ENCODE data around the gene FOXRED2. TPM values are rescaled to one million over a fixed set of nuclear protein-coding genes. Genes with fewer than 3 reads are reported as not detected.

FOXRED2 gene
- total and polyA plus RNA-seq, 2 of the 4 experiments (the other 2 are of a cell fraction): 1.6 to 4.0 TPM

DNA sequence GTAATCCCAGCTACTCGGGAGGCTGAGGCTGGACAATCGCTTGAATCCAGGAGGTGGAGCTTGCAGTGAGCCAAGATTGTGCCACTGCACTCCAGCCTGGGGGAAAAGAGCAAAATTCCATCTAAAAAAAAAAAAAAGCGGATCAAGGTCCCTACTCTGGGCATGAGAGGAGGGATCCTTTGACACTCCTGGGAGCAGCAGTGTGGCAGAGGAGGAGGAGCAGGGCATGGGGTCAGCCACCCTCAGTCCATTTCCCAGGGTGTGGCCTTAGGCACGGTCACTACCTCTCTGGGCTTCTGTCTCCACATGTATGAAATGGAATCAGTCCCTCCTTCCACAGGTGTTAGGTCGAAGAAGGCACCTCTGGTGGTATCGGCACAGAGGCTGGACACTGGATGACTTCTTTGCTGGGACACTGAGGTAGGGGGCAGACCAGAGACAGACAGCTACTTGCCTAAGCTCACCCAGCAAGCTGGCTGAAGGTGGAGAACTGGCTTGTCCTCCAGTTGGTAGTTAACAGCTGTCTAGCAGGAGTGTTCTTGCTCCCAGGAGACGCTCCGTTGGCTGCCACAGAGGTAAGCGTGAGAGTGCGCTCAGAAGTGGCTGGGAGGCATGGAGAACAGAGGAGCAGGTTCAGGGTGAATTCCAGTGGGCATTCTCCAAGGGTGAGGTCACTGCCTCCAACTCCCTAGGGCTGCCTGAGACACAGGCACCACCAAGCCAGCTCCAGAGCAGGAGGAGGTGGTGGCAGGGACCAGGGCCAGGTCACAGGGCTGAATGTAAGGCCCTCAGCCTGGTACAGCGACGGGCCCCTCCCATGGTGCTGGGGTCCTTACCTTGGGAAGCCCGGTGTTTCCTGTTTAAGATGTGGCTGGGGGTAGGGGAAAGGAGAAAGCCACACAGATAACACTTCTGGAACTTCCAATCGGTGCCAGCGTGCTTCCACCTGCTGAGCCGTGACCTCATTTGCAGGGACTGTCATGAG is 44.9 kb downstream of the FOXRED2 start:
- H2AFZ ChIP-seq (replicated peaks; ENCODE audit: low read length, poor library complexity): peak overlapping the region; percentile 70
- H3K56ac ChIP-seq (ENCODE audit: extremely low read depth, insufficient read depth, low read length): peak overlapping the region; percentile 80
- in situ Hi-C loops (cut with MboI; ENCODE audit: low sequenced_read_pairs): no loop called here
- peak overlapping the region; percentile 97 for H2AK9ac ChIP-seq (replicated peaks; ENCODE audit: low read depth, low read length, poor library complexity)
- H3K4me1 ChIP-seq (ENCODE audit: control insufficient read depth, insufficient read depth, low read length): peaks cover 35% of the 10 kb centered on the region
- intact Hi-C loops (cut with micrococcal nuclease): no loop called here
- peak; percentile 74 for ATAC-seq (ENCODE audit: low read depth)
- H2AK5ac ChIP-seq (ENCODE audit: low read depth, low read length): peak overlapping the region; percentile 100
- H3K4me3 ChIP-seq (ENCODE audit: insufficient read depth, low read depth, low read length): no peak overlapping the region
- H3K27ac ChIP-seq (ENCODE audit: insufficient read depth, low read length): peak overlapping the region; percentile 24
- peak overlapping the region; percentile 73 for H2BK5ac ChIP-seq (ENCODE audit: low read depth, low read length, poor library complexity, severe bottlenecking)
- peak; percentile 94 for DNase-seq
- H3K23ac ChIP-seq (ENCODE audit: low read depth, low read length): peak overlapping the region; percentile 89; the same call in 1 of the 2 replicates
- H4K8ac ChIP-seq (ENCODE audit: low read depth in 2 of 2, low read length in 2 of 2): peak overlapping the region; percentile 14 to 95
- H3K4me2 ChIP-seq (ENCODE audit: low read depth, low read length): no peak overlapping the region
- peak overlapping the region; percentile 99 for H4K91ac ChIP-seq (ENCODE audit: insufficient read depth, low read depth, low read length)
- H4K5ac ChIP-seq (ENCODE audit: low read depth, low read length): peak overlapping the region; percentile 55
- dilution Hi-C loops (cut with HindIII; ENCODE audit: low sequenced_read_pairs, unreplicated experiment): no loop called here
- peak overlapping the region; percentile 99 for H2BK20ac ChIP-seq (ENCODE audit: low read depth, low read length)
- H3K27me3 ChIP-seq (ENCODE audit: control insufficient read depth, insufficient read depth, low read length): no peaks in the 10 kb centered on the region
- ChIA-PET POLR2A (ENCODE audit: unreplicated experiment) (interaction anchor here (0.5 to 0.6 kb wide), 2 partner anchors 74 to 78 kb away, joined by 3 to 7 read pairs; partner anchors contain the start of gene MYH9), CTCF (no interaction called here)
- H4K20me1 ChIP-seq (ENCODE audit: insufficient read depth, low read length): no peaks in the 10 kb centered on the region; the same call in 1 of the 2 replicates
- H3K4ac ChIP-seq (ENCODE audit: low read depth, low read length): peak overlapping the region; percentile 97
- peaks cover 8 to 55% of the 10 kb centered on the region in 2 experiments; a peak in 3 of 4 replicates for H3K79me1 ChIP-seq (ENCODE audit: low read depth in 1 of 2, low read length in 2 of 2)
- peak overlapping the region; percentile 52 for H3K18ac ChIP-seq (ENCODE audit: low read depth, low read length)
- no peaks in the 10 kb centered on the region for H3K36me3 ChIP-seq (ENCODE audit: control insufficient read depth, insufficient read depth, low read length)
- peaks cover 27% of the 10 kb centered on the region for H3K9me1 ChIP-seq (ENCODE audit: insufficient read depth, low read length)
- no TSS peak for BruUV-seq (replicated peaks)
- H2BK120ac ChIP-seq (ENCODE audit: low read depth, low read length): peak overlapping the region; percentile 98
- peak overlapping the region; percentile 97; the same call in 2 of the 3 replicates for H2BK15ac ChIP-seq (ENCODE audit: low read depth, low read length)
- H3K9me3 ChIP-seq (ENCODE audit: control insufficient read depth, insufficient read depth, low read length): no peaks in the 10 kb centered on the region
- peak overlapping the region; percentile 97 for H3K14ac ChIP-seq (replicated peaks; ENCODE audit: low read depth, low read length)
- TF ChIP-seq RAD21 (IDR thresholded peaks at IDR 0.05; ENCODE audit: low read length) (peak; percentile 2; the same call in 1 of the 2 replicates), CEBPB (IDR thresholded peaks at IDR 0.05; ENCODE audit: low read depth, low read length) (no peak), POLR2A (IDR thresholded peaks at IDR 0.05; ENCODE audit: low read depth, low read length) (no peak), MAZ (IDR thresholded peaks at IDR 0.05; ENCODE audit: borderline replicate concordance, low read depth, low read length) (no peak; the same call in 1 of the 2 replicates), FOS (IDR thresholded peaks at IDR 0.05; ENCODE audit: low read depth, low read length) (0 out of 2 replicates have a peak, but pooled peaks have one; percentile 9), BHLHE40 (IDR thresholded peaks at IDR 0.05; ENCODE audit: low read depth, low read length) (no peak; the same call in 1 of the 2 replicates)
- TF ChIP-seq, protein P1, sequence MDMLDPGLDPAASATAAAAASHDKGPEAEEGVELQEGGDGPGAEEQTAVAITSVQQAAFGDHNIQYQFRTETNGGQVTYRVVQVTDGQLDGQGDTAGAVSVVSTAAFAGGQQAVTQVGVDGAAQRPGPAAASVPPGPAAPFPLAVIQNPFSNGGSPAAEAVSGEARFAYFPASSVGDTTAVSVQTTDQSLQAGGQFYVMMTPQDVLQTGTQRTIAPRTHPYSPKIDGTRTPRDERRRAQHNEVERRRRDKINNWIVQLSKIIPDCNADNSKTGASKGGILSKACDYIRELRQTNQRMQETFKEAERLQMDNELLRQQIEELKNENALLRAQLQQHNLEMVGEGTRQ (IDR thresholded peaks at IDR 0.05; ENCODE audit: low read depth, low read length): no peak
- TF ChIP-seq, protein P2, sequence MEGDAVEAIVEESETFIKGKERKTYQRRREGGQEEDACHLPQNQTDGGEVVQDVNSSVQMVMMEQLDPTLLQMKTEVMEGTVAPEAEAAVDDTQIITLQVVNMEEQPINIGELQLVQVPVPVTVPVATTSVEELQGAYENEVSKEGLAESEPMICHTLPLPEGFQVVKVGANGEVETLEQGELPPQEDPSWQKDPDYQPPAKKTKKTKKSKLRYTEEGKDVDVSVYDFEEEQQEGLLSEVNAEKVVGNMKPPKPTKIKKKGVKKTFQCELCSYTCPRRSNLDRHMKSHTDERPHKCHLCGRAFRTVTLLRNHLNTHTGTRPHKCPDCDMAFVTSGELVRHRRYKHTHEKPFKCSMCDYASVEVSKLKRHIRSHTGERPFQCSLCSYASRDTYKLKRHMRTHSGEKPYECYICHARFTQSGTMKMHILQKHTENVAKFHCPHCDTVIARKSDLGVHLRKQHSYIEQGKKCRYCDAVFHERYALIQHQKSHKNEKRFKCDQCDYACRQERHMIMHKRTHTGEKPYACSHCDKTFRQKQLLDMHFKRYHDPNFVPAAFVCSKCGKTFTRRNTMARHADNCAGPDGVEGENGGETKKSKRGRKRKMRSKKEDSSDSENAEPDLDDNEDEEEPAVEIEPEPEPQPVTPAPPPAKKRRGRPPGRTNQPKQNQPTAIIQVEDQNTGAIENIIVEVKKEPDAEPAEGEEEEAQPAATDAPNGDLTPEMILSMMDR (conservative IDR thresholded peaks at IDR 0.05; ENCODE audit: low read depth, low read length): no peak
- H3K9ac ChIP-seq (ENCODE audit: low read depth, low read length): peak overlapping the region; percentile 44; the same call in 1 of the 2 replicates
- WGBS, 2 experiments (ENCODE audit: extremely low coverage in 2 of 2, insufficient read length in 1 of 2): 67% methylated on average over 6 of the region's 16 CpGs; no CpG with 5 or more reads in 1 of the 2 experiments
